Erythroblast (primary cell): Measurements from ENCODE around the gene MEGF11.

Experiments
- GATA1 ChIP-seq: IDR thresholded peaks from 2 replicates; pipeline ENCODE4 v1.6.1; 2011; ENCODE audit warnings: low read depth, mild to moderate bottlenecking, control low read depth, low read length, moderate library complexity
- POLR2A ChIP-seq: IDR thresholded peaks from 2 replicates; pipeline ENCODE4 v1.6.1; 2011; ENCODE audit warnings: mild to moderate bottlenecking, low read length

DNA sequence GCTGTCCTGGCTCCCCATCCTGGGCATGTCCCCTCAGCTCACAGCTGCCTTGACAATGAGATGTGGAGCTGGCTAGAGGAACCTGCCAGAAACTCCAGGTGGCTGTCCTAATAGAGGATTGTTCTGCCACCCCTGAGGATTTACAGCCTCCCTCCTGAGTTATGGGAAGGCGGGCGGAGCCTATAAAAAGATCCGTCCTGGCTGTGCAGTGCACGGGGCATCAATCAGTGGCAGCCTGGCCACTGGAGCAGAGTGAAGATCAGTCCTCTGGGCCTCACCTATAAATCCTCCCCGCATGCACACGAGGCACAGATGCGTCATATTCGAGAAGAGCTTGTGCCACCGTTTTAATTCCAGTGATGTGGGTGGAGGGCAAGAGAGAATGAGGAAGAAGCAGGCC is 90.0 kb downstream of the MEGF11 start:
- TF ChIP-seq POLR2A (no peak), GATA1 (no peak)
